ENCODE results near the gene EPG5. TPM values are rescaled to one million over a fixed set of nuclear protein-coding genes. Genes with fewer than 3 reads are reported as not detected.

EPG5 gene
- total and polyA plus RNA-seq, 2 experiments from 2014 or later: 4.6 to 32.1 TPM

DNA sequence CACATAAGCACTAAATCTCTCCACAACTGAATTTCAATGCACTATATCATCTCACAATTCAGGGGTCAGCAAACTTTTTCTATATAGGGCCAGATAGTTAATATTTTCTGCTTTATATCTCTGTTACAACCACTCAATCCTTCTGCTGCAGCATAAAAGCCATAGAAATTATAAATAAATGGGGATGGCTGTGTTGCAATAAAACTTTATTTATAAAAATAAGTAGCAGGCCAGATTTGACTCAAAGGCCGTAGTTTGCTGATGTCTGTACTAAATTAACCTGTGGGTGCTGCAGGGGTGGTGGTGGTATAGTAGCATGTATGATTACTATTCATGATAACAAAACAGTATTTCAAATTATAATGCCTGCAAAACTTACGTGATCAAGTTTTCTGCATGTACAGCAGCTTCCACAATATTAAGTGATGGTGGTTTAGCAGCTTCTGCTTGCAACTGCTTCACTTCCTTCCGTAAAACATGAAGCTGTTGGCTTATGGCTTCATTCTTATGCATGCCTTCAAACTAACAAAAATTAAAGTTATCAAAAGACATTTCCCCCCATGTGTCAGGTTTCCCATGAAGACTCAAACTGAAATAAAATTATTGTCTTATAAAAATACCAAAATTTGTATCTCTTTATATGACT, 77.6 kb downstream of the EPG5 start:
- no peaks in the 10 kb centered on the region for H3K4me1 ChIP-seq (ENCODE audit: insufficient read depth)
- H3K4me2 ChIP-seq: no peak overlapping the region
- no peak for DNase-seq (ENCODE audit: low spot score)
- H2AFZ ChIP-seq: no peak overlapping the region
- no peaks in the 10 kb centered on the region for H4K20me1 ChIP-seq (ENCODE audit: insufficient read depth, poor library complexity, severe bottlenecking)
- no peaks in the 10 kb centered on the region for H3K27me3 ChIP-seq
- no peaks in the 10 kb centered on the region for H3K36me3 ChIP-seq (replicated peaks; ENCODE audit: insufficient read depth, low read depth)
- TF ChIP-seq EZH2phosphoT487 (IDR thresholded peaks at IDR 0.05; ENCODE audit: low read depth, severe bottlenecking, unreplicated experiment): no peak
- TF ChIP-seq, protein P1, sequence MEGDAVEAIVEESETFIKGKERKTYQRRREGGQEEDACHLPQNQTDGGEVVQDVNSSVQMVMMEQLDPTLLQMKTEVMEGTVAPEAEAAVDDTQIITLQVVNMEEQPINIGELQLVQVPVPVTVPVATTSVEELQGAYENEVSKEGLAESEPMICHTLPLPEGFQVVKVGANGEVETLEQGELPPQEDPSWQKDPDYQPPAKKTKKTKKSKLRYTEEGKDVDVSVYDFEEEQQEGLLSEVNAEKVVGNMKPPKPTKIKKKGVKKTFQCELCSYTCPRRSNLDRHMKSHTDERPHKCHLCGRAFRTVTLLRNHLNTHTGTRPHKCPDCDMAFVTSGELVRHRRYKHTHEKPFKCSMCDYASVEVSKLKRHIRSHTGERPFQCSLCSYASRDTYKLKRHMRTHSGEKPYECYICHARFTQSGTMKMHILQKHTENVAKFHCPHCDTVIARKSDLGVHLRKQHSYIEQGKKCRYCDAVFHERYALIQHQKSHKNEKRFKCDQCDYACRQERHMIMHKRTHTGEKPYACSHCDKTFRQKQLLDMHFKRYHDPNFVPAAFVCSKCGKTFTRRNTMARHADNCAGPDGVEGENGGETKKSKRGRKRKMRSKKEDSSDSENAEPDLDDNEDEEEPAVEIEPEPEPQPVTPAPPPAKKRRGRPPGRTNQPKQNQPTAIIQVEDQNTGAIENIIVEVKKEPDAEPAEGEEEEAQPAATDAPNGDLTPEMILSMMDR (IDR thresholded peaks at IDR 0.05; ENCODE audit: poor library complexity): no peak
- no peak for TF ChIP-seq EZH2 (IDR thresholded peaks at IDR 0.05; ENCODE audit: borderline replicate concordance)
- H3K9me2 ChIP-seq (replicated peaks; ENCODE audit: insufficient read depth): no peaks in the 10 kb centered on the region
- H3K79me2 ChIP-seq: no peaks in the 10 kb centered on the region
- H3K9me3 ChIP-seq (ENCODE audit: low read depth): no peaks in the 10 kb centered on the region
- 96% methylated on average over 3 of the region's 3 CpGs for WGBS (ENCODE audit: low lambda C conversion rate, missing lambda C conversion rate)
- H3K4me3 ChIP-seq: no peak overlapping the region
- H3K27ac ChIP-seq: no peak overlapping the region

DNA sequence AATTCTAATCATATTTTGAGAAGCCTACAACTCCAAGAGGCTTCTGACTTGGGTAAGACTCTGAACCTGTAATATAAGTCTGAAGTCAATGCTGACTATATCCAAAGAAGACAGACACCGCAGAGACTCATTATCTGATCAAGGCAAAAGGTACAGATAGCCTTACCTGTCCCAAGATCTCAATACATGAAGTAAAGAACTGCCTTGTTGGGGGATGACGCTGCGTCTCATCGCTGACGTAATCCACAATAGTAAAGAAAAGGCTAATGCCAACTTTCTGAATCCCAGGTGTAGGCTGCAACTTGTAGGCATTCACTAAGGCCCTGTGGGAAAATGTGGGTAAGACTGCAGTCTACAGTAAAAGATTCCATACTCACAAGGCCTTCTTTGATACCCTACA, 79.5 kb downstream of the EPG5 start:
- no peaks in the 10 kb centered on the region for H3K9me2 ChIP-seq (replicated peaks; ENCODE audit: insufficient read depth)
- no peak for DNase-seq (ENCODE audit: low spot score)
- no peaks in the 10 kb centered on the region for H3K79me2 ChIP-seq
- TF ChIP-seq EZH2phosphoT487 (IDR thresholded peaks at IDR 0.05; ENCODE audit: low read depth, severe bottlenecking, unreplicated experiment): no peak
- TF ChIP-seq, protein P1 (IDR thresholded peaks at IDR 0.05; ENCODE audit: poor library complexity): no peak
- no peak for TF ChIP-seq EZH2 (IDR thresholded peaks at IDR 0.05; ENCODE audit: borderline replicate concordance)
- H3K36me3 ChIP-seq (replicated peaks; ENCODE audit: insufficient read depth, low read depth): no peaks in the 10 kb centered on the region
- H3K27me3 ChIP-seq: no peaks in the 10 kb centered on the region
- H3K27ac ChIP-seq: no peak overlapping the region
- H3K4me1 ChIP-seq (ENCODE audit: insufficient read depth): no peaks in the 10 kb centered on the region
- no peak overlapping the region for H2AFZ ChIP-seq
- 96% methylated on average over 5 of the region's 5 CpGs for WGBS (ENCODE audit: low lambda C conversion rate, missing lambda C conversion rate)
- H3K4me3 ChIP-seq: no peak overlapping the region
- no peaks in the 10 kb centered on the region for H4K20me1 ChIP-seq (ENCODE audit: insufficient read depth, poor library complexity, severe bottlenecking)
- no peak overlapping the region for H3K4me2 ChIP-seq
- no peaks in the 10 kb centered on the region for H3K9me3 ChIP-seq (ENCODE audit: low read depth)

DNA sequence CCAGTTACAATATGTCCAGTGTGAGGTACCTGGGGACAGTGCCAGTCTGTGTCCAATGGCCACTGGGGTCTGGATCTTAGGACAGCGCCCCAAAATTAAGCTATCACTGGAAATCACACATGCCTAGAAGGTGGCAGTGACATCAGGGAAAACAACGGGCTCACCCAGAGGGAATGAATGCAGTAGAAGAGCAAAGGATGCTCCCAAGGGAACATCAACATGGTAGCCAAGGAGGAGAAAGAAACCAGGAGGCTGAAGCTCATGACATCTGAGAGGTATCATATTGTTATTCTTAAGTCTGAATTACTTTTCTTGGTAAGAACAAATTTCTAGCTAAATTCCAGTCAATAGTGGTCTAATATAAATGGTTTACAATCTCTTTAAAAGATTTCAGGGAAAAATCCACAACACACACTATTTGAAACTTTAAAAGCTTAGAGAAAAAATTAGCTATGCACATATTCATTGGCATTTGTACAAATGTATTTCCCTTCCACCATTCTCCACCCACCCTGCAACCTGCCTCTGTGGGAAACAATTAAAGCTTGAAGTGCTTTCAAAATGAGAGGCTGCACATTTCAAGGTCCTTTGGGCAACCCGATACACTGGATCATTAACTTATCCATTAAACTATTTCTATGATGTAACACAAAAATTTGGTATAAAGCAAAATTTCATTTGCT, 86.1 kb downstream of the EPG5 start:
- no peaks in the 10 kb centered on the region for H3K9me2 ChIP-seq (replicated peaks; ENCODE audit: insufficient read depth)
- 92% methylated on average over 3 of the region's 3 CpGs for WGBS (ENCODE audit: low lambda C conversion rate, missing lambda C conversion rate)
- H3K79me2 ChIP-seq: no peaks in the 10 kb centered on the region
- H3K4me3 ChIP-seq: no peak overlapping the region
- TF ChIP-seq, protein P1 (IDR thresholded peaks at IDR 0.05; ENCODE audit: poor library complexity): no peak
- TF ChIP-seq EZH2 (IDR thresholded peaks at IDR 0.05; ENCODE audit: borderline replicate concordance) (no peak), EZH2phosphoT487 (IDR thresholded peaks at IDR 0.05; ENCODE audit: low read depth, severe bottlenecking, unreplicated experiment) (no peak)
- no peaks in the 10 kb centered on the region for H3K27me3 ChIP-seq
- no peak for DNase-seq (ENCODE audit: low spot score)
- no peak overlapping the region for H3K27ac ChIP-seq
- H2AFZ ChIP-seq: no peak overlapping the region
- no peaks in the 10 kb centered on the region for H3K9me3 ChIP-seq (ENCODE audit: low read depth)
- H3K36me3 ChIP-seq (replicated peaks; ENCODE audit: insufficient read depth, low read depth): no peaks in the 10 kb centered on the region
- H3K4me1 ChIP-seq (ENCODE audit: insufficient read depth): no peaks in the 10 kb centered on the region
- no peak overlapping the region for H3K4me2 ChIP-seq
- H4K20me1 ChIP-seq (ENCODE audit: insufficient read depth, poor library complexity, severe bottlenecking): no peaks in the 10 kb centered on the region
